SK-N-MC (cell line): ENCODE measurements around the gene CPA4.

ENCODE experiments used
- EZH2 ChIP-seq: fragments of 200-600 bp; sonication (generic); IDR thresholded peaks from one replicate; pipeline ENCODE4 v1.6.1; 2017; ENCODE audit warnings: antibody characterized with exemption
- POLR2AphosphoS5 ChIP-seq: IDR thresholded peaks from 2 replicates; pipeline ENCODE4 v1.6.1; 2012; ENCODE audit warnings: mild to moderate bottlenecking, low read depth, low read length, borderline replicate concordance

- TF ChIP-seq EZH2 (no peak), POLR2AphosphoS5 (no peak)
Measured at GRCh38 chr7:130349911-130350782, 57.2 kb downstream of the CPA4 start.
